Liver (tissue), 9 donors: ENCODE data around the gene PARD3B. TPM values are rescaled to one million over a fixed set of nuclear protein-coding genes. Genes with fewer than 3 reads are reported as not detected.

Source experiments
- DNase-seq: peaks from one replicate; pipeline ENCODE4 v3.0.0-alpha.2; 2017; ENCODE audit warnings: low spot score
- H3K27ac ChIP-seq, 2 donors: one replicate each; pipeline ENCODE4 v1.7.0; 2013; ENCODE audit warnings: inconsistent platforms in 2 of 2, low read length in 2 of 2, control low read depth in 1 of 2, low read depth in 1 of 2, mild to moderate bottlenecking in 1 of 2
- H3K27me3 ChIP-seq, 4 donors: one replicate each; pipeline versions ENCODE4 v1.6.1 to v1.7.0; 2013; ENCODE audit warnings: low read length in 3 of 4, inconsistent platforms in 1 of 4, mild to moderate bottlenecking in 1 of 4, moderate library complexity in 1 of 4; ENCODE audit not compliant: control insufficient read depth in 4 of 4, insufficient read depth in 4 of 4
- H3K36me3 ChIP-seq, 4 donors: one replicate each; pipeline versions ENCODE4 v1.6.1 to v1.7.0; 2013; ENCODE audit warnings: low read length in 3 of 4, mild to moderate bottlenecking in 3 of 4, low read depth in 1 of 4, moderate library complexity in 1 of 4; ENCODE audit not compliant: control insufficient read depth in 4 of 4, insufficient read depth in 3 of 4
- H3K4me1 ChIP-seq, 4 donors: one replicate each; pipeline versions ENCODE4 v1.6.1 to v1.7.0; 2013; ENCODE audit warnings: low read length in 3 of 4, mild to moderate bottlenecking in 3 of 4, moderate library complexity in 1 of 4; ENCODE audit not compliant: control insufficient read depth in 4 of 4, insufficient read depth in 4 of 4
- H3K4me3 ChIP-seq, 3 donors: one replicate each; pipeline versions ENCODE4 v1.6.1 to v1.7.0; 2013; ENCODE audit warnings: low read length in 3 of 3, control low read depth in 1 of 3, low read depth in 1 of 3, mild to moderate bottlenecking in 1 of 3
- H3K9ac ChIP-seq, 2 donors: one replicate each; pipeline ENCODE4 v1.7.0; 2013; ENCODE audit warnings: low read length in 2 of 2, mild to moderate bottlenecking in 2 of 2, moderate library complexity in 2 of 2, control low read depth in 1 of 2, low read depth in 1 of 2
- H3K9me3 ChIP-seq, 4 donors: one replicate each; pipeline versions ENCODE4 v1.6.1 to v1.7.0; 2013; ENCODE audit warnings: low read length in 3 of 4; ENCODE audit not compliant: control insufficient read depth in 4 of 4
- EGR1 ChIP-seq, 2 donors: IDR thresholded peaks; 2 replicates each; pipeline ENCODE4 v1.6.1; 2016 to 2018; ENCODE audit warnings: antibody characterized with exemption in 2 of 2, low read depth in 2 of 2
- FOXA1 ChIP-seq: IDR thresholded peaks from 2 replicates; pipeline ENCODE4 v1.6.1; 2016; ENCODE audit warnings: antibody characterized with exemption
- FOXA2 ChIP-seq: IDR thresholded peaks from 2 replicates; pipeline ENCODE4 v1.6.1; 2016; ENCODE audit warnings: antibody characterized with exemption
- GABPA ChIP-seq, 2 donors: IDR thresholded peaks in 1 of 2; conservative IDR thresholded peaks in 1 of 2; 2 replicates each; pipeline ENCODE4 v1.6.1; 2016; ENCODE audit warnings: antibody characterized with exemption in 2 of 2, mild to moderate bottlenecking in 1 of 2, moderate library complexity in 1 of 2
- HNF4A ChIP-seq, 2 donors: conservative IDR thresholded peaks; 2 replicates each; pipeline ENCODE4 v1.6.1; 2016; ENCODE audit warnings: antibody characterized with exemption in 2 of 2, mild to moderate bottlenecking in 2 of 2
- HNF4G ChIP-seq: IDR thresholded peaks from 2 replicates; pipeline ENCODE4 v1.6.1; 2016; ENCODE audit warnings: antibody characterized with exemption
- JUND ChIP-seq, 2 donors: IDR thresholded peaks; 2 replicates each; pipeline ENCODE4 v1.6.1; 2016; ENCODE audit warnings: antibody characterized with exemption in 2 of 2
- NR2F2 ChIP-seq: IDR thresholded peaks from 2 replicates; pipeline ENCODE4 v1.6.1; 2016; ENCODE audit warnings: antibody characterized with exemption
- RAD21 ChIP-seq, 2 donors: IDR thresholded peaks; 2 replicates each; pipeline ENCODE4 v1.6.1; 2016; ENCODE audit warnings: antibody characterized with exemption in 2 of 2, mild to moderate bottlenecking in 2 of 2
- RXRA ChIP-seq, 2 donors: IDR thresholded peaks; 2 replicates each; pipeline ENCODE4 v1.6.1; 2017 to 2018; ENCODE audit warnings: antibody characterized with exemption in 2 of 2, mild to moderate bottlenecking in 1 of 2
- SP1 ChIP-seq: IDR thresholded peaks from 2 replicates; pipeline ENCODE4 v1.6.1; 2018; ENCODE audit warnings: antibody characterized with exemption, mild to moderate bottlenecking
- TAF1 ChIP-seq: conservative IDR thresholded peaks from 2 replicates; pipeline ENCODE4 v1.6.1; 2016; ENCODE audit warnings: antibody characterized with exemption, mild to moderate bottlenecking
- YY1 ChIP-seq: IDR thresholded peaks from 2 replicates; pipeline ENCODE4 v1.6.1; 2016; ENCODE audit warnings: antibody characterized with exemption, mild to moderate bottlenecking
- WGBS: extraction: QIAGEN DNeasy Blood & Tissue Kit; methylation state at CpG from one replicate; pipeline ENCODE4 v1.1.7; 2013; 5-methylcytosine and 5-hydroxymethylcytosine counted together
- polyA plus RNA-seq, 2 donors: library from polyadenylated mRNA; stranded (reverse) in 1 of 2; unstranded in 1 of 2; fragments of 200-250 nt in 1 of 2; fragments of >200 nt in 1 of 2; fragmentation: Nextera tagmentation in 1 of 2; extraction: Ambion mirVana in 1 of 2; gene quantifications; one replicate each; pipeline versions ENCODE4 v1.2.1 to v1.2.3, GENCODE V29; 2013 to 2015
- total RNA-seq, 2 donors: library from RNA; depleted of rRNA; stranded (reverse); fragments of >200 nt; gene quantifications; one replicate each; pipeline ENCODE4 v1.2.3, GENCODE V29; 2014
- TF ChIP-seq, protein P1 (sequence below): fragments of 150-350 bp; IDR thresholded peaks from 2 replicates; pipeline ENCODE4 v1.5.1; 2017; ENCODE audit warnings: improper control_type of control experiment, low read depth, low read length; ENCODE audit not compliant: missing input control
- TF ChIP-seq, protein P2 (sequence below): IDR thresholded peaks from 2 replicates; pipeline ENCODE4 v1.6.1; 2016; ENCODE audit warnings: antibody characterized with exemption
- TF ChIP-seq, protein P3 (sequence below): IDR thresholded peaks from 2 replicates; pipeline ENCODE4 v1.6.1; 2016; ENCODE audit warnings: antibody characterized with exemption, mild to moderate bottlenecking
- TF ChIP-seq, protein P4 (sequence below): IDR thresholded peaks from 2 replicates; pipeline ENCODE4 v1.6.1; 2016; ENCODE audit warnings: antibody characterized with exemption
- TF ChIP-seq, protein P5 (sequence below): IDR thresholded peaks from 2 replicates; pipeline ENCODE4 v1.6.1; 2016; ENCODE audit warnings: antibody characterized with exemption
- donor health status: healthy.
- donor health status: healthy.
- donor health status: healthy.
- donor health status: healthy.
- donor health status: healthy.

Gene PARD3B
- total and polyA plus RNA-seq, 4 donors: 1.1 to 10.3 (median 3.7) TPM

DNA sequence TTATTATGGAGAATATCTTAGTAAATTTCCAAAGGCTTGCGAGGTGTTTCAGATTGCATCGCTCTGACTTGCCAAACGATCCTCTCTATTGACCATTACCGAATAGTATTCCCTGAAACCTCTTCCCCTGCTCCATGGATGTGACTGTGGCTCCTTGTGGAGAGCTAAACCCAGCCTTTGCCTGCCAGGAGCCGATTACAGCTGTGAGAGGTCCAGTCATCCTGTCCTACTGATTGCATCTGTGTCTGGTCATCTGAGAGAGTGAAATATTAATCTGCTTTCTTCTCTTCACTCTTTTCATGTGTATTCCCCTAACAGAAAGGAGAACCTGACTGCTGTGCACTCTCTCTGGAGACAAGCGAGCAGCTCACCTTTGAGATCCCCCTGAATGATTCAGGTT lies 613.1 kb downstream of the PARD3B start:
- no peak overlapping the region for H3K4me3 ChIP-seq

More for the DNA sequence above, 613.1 kb downstream of the PARD3B start:
- Histone ChIP-seq H3K27ac (no peak overlapping the region), H3K36me3 (no peaks in the 10 kb centered on the region), H3K9ac (no peak overlapping the region), H3K4me1 (no peaks in the 10 kb centered on the region), H3K27me3 (no peaks in the 10 kb centered on the region), H3K9me3 (no peaks in the 10 kb centered on the region)
- DNase-seq: no peak
- WGBS: 94% methylated on average over 6 of the region's 6 CpGs
- TF ChIP-seq, protein P1, sequence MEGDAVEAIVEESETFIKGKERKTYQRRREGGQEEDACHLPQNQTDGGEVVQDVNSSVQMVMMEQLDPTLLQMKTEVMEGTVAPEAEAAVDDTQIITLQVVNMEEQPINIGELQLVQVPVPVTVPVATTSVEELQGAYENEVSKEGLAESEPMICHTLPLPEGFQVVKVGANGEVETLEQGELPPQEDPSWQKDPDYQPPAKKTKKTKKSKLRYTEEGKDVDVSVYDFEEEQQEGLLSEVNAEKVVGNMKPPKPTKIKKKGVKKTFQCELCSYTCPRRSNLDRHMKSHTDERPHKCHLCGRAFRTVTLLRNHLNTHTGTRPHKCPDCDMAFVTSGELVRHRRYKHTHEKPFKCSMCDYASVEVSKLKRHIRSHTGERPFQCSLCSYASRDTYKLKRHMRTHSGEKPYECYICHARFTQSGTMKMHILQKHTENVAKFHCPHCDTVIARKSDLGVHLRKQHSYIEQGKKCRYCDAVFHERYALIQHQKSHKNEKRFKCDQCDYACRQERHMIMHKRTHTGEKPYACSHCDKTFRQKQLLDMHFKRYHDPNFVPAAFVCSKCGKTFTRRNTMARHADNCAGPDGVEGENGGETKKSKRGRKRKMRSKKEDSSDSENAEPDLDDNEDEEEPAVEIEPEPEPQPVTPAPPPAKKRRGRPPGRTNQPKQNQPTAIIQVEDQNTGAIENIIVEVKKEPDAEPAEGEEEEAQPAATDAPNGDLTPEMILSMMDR: no peak
- TF ChIP-seq JUND (IDR thresholded peaks at IDR 0.05) (no peak), TAF1 (no peak), EGR1 (IDR thresholded peaks at IDR 0.05; ENCODE audit: low read depth in 2 of 2) (no peak), NR2F2 (no peak), HNF4A (conservative IDR thresholded peaks at IDR 0.05) (no peak), FOXA2 (no peak), RAD21 (IDR thresholded peaks at IDR 0.05) (no peak), HNF4G (no peak), FOXA1 (no peak), YY1 (no peak), RXRA (IDR thresholded peaks at IDR 0.05) (no peak), SP1 (no peak), GABPA (IDR thresholded peaks at IDR 0.05 in 1 of 2, conservative IDR thresholded peaks at IDR 0.05 in 1 of 2) (no peak)
- TF ChIP-seq, protein P2, sequence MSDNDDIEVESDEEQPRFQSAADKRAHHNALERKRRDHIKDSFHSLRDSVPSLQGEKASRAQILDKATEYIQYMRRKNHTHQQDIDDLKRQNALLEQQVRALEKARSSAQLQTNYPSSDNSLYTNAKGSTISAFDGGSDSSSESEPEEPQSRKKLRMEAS: no peak
- TF ChIP-seq, protein P3, sequence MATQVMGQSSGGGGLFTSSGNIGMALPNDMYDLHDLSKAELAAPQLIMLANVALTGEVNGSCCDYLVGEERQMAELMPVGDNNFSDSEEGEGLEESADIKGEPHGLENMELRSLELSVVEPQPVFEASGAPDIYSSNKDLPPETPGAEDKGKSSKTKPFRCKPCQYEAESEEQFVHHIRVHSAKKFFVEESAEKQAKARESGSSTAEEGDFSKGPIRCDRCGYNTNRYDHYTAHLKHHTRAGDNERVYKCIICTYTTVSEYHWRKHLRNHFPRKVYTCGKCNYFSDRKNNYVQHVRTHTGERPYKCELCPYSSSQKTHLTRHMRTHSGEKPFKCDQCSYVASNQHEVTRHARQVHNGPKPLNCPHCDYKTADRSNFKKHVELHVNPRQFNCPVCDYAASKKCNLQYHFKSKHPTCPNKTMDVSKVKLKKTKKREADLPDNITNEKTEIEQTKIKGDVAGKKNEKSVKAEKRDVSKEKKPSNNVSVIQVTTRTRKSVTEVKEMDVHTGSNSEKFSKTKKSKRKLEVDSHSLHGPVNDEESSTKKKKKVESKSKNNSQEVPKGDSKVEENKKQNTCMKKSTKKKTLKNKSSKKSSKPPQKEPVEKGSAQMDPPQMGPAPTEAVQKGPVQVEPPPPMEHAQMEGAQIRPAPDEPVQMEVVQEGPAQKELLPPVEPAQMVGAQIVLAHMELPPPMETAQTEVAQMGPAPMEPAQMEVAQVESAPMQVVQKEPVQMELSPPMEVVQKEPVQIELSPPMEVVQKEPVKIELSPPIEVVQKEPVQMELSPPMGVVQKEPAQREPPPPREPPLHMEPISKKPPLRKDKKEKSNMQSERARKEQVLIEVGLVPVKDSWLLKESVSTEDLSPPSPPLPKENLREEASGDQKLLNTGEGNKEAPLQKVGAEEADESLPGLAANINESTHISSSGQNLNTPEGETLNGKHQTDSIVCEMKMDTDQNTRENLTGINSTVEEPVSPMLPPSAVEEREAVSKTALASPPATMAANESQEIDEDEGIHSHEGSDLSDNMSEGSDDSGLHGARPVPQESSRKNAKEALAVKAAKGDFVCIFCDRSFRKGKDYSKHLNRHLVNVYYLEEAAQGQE: no peak
- TF ChIP-seq, protein P4, sequence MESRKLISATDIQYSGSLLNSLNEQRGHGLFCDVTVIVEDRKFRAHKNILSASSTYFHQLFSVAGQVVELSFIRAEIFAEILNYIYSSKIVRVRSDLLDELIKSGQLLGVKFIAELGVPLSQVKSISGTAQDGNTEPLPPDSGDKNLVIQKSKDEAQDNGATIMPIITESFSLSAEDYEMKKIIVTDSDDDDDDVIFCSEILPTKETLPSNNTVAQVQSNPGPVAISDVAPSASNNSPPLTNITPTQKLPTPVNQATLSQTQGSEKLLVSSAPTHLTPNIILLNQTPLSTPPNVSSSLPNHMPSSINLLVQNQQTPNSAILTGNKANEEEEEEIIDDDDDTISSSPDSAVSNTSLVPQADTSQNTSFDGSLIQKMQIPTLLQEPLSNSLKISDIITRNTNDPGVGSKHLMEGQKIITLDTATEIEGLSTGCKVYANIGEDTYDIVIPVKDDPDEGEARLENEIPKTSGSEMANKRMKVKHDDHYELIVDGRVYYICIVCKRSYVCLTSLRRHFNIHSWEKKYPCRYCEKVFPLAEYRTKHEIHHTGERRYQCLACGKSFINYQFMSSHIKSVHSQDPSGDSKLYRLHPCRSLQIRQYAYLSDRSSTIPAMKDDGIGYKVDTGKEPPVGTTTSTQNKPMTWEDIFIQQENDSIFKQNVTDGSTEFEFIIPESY: no peak
- TF ChIP-seq, protein P5, sequence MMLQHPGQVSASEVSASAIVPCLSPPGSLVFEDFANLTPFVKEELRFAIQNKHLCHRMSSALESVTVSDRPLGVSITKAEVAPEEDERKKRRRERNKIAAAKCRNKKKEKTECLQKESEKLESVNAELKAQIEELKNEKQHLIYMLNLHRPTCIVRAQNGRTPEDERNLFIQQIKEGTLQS: no peak
